NCI-H2107 (cell line): ENCODE measurements around the gene P3H4.
"Not testable (repeated sequence)": the region's sequence is repeated elsewhere in the genome, so short reads cannot be mapped to it uniquely, and the experiment has no call there.

Experiments
- DNase-seq: peaks from one replicate; lab custom pipeline; 2025; lab: John Stamatoyannopoulos, UW

The P3H4 gene

DNA sequence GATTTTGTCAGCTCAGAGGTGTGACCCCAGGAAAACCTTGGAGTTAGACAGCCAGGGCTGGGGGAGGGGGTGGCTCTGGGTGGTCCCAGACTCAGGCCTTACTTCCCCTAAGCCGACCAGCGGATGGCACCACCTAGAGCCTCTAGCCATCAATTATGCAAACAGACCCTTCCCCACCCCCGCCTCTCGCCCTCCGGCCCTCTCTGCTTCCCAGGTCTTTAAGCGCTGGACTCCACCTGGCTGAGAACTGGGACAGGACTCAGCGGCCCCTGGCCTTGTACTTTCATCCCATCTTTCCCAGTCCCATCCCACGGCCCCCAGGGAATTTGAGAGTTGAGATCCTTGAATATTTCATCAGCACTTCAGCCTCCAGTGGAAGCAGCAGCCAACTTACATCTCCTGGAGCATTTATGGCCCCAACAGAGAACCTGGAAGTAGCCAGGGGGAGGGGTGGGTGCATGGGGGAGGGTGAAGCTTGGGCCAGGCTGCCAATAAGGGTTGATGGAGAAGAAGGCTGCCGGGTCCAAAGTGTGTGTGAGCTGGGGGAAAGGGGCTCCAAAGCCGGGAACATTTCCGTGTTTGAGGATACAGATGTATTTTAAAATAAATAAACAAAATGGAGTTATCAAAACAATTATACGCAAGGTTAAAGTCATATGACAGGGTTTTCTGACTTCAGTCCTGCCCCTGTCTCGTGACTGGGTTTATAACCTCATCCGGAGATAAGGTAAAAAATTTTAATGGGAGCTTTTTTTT, 17.8 kb downstream of the P3H4 start:
- no peak for DNase-seq

DNA sequence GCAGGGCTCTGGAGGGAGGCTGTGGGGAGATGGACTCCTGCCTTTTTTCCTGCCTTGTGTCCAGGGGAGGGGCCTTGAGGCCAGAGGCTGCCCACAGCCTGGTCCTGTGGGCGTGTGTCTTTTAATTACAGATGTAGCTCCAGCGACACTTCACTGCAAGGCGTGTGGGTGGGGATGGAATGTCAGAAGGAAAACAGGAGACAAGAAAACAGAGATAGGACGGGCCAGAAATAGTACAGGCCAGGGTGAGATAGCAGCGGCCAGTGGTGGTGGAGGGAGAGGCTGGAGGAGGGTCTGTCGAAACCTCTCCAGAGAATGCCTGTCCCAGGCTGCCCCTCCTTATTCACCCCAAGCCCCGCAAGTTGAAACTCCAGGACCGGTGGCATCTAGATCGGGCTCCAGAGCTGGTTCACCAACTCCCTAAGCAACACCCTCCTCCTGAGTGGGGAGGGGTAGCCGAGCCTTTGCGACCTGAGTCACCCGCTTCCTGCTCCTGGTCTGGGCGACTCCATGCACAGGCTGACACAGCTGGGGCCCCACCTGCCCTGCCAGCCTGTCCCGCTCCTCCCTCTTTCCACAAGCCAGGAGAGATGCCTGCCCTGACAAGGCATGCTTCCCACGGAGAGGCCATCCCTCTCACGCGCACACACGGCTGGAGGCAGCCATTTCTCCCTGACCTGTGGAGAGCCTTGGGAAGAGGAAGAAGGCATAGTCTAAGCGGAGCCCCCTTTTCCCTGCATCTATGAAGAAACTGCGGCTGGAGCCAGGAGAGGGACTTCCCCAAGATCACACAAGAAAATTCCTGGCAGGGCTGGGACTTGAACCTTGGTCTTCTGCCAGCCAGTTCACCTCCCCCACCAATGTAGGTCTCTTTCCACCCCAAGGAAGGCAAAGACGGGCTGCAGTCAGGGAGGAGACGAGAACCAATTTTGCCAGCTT, 18.6 kb downstream of the P3H4 start:
- DNase-seq = no peak

DNA sequence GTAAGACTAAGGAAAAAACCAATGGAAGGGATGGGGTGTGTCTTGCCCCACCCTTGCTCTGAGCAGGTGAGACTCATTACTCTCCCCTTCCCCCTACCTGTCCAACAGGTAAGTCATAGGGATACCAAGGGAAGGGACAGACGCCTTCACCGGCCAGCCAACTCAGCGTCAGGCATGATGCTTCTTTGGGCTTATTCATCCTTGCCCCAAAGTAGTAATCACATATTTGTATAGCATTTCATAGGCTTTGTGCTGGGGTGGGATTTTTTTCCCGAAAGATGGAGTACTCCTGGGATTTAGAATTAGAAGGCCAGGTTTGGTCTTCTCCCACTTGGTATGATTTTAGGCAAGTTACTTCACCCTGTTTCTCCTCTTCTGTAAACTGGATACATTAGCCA, 24.7 kb downstream of the P3H4 start:
- DNase-seq = no peak

DNA sequence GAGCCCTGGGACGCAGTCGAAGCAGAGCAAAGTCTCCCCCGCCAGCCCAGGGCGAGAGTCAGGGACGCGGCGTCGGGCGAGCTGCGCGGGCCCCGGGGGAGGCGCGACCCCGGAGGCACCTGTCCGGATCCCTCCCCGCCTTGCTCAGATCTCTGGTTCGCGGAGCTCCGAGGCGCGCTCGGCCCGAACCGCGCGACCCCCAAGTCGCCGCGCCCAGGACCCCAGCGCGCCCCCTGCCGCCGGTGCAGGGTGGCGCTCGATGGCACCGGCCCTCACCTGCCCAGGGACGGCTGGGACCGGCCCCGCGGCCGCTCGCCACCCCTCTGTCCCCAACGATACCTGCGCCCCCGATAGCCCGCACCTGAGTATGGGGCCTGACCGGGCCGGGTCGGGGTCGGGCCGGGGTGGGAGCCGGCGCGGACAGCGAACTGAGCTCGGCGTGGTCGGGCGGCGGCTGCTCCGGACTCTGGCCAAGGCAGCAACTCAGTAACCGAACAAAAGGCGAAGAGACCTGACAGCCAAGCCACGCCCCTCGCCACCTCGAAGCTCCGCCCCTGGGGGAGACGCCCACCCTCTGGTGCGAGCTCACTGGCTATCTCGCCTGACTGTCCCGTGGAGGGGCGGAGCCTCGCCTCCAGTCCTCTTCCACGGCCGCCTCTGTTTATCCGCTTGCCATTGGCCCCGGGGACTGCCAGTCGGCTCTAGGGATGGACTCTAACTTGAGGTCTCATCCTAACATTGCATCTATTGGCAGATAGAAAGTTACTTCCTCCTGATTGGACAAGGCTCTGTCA, 25.3 kb downstream of the P3H4 start, which contains the start of gene JUP:
Gene JUP (minus strand): TSS at position 485 of the 794 bp plus-strand sequence. CDS start 14,857 bp downstream, outside the sequence.
- peak; percentile 99 for DNase-seq

DNA sequence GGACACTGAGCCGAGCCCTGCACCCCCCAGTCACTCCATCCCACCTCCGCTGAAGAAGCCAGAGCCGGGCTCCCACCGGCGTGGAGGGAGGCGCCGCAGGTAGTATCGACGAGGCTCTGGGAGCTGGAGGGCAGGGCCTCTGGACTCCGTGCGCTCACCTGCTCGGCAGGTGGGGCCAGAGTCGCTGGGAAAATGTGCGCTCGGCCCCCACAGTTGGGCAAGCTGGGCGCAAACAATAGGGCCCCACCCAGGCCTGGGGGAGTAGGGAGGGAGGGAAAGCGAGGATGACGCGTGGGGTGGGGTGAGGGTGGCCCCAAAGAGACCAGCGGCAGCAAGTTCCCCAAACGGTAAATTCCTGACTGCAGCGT, 25.9 kb downstream of the P3H4 start:
- no peak for DNase-seq

DNA sequence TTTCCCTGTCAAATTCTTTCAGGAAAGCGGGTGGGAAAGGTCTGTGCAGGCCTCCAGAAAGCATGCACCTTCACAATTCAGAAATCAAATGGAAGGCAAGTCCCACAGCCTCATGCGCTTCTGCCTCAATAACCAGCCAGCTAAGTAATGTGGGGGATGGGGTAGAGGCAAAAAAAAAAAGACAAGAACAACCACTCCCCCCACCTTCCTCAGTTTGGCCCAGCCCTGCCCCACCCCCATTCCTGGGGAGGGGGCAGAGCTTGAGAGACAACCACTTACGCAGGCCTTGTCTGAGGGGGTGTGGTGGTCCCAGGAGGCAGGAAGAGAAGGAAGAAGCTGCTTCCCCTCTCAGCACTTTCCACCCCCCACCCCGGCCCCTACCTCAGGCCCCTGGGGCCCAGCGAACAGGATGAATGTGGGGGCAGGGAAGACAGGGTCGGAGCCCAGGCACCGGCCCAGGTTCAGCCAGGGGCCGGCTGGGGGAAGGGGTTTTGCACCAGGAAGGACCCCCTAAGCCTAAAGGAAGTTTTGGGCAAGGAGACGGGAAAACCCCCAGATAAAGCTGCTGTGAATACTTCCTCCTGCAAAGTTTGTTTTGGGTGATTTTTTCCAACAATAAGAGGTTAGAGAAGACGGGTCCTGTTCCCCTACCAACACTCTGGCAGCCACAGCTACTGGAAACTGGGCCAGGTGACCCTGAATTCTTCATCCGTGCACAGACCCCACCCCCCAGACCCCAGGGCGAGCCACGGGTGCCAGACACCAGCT, 26.5 kb downstream of the P3H4 start:
- DNase-seq = no peak

DNA sequence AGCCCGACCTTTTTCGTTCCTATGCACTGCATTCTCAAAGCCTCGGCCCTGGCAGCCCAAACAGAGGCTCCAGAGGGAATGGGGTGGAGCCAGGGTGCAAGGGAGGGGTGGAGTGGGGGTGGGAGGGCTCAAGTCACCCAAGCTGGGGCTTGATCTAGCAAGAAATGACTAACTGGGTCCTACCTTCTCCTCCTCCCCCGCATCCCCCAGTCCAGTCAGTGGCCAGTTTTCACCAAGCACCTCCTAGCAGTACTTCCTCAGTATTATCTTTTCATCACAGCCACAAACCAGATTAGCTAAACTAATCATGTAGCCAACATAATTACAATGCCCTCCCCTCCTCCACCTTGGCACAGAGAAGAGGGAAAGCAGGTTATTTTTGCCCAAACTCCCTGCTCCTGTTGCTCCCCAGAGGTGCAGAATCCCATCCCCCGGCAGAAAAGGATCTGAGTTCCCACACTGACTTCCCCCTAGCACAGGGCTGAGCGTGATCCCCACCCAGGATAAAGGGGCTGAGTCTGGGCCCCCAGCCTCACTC, 27.5 kb downstream of the P3H4 start:
- DNase-seq = no peak

DNA sequence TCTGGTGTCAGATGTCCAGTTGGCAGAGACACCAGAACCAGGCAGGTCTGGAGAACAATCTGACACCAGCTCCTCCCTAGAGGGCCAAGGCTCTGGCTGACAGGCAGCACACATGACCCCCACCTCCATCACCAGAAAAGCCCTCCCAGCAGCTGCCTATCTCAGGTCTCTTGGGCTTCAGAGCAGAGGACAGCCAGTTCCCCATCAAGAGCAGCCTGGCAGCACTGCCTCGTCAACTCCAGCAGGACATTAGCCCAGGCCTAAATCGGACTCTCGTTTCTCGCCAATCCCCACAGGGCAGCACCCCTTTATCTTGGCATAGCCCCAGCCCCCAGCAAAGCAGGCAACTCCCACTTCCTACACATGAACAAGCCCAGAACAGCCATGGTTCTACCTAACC, 29.6 kb downstream of the P3H4 start:
- no peak for DNase-seq

DNA sequence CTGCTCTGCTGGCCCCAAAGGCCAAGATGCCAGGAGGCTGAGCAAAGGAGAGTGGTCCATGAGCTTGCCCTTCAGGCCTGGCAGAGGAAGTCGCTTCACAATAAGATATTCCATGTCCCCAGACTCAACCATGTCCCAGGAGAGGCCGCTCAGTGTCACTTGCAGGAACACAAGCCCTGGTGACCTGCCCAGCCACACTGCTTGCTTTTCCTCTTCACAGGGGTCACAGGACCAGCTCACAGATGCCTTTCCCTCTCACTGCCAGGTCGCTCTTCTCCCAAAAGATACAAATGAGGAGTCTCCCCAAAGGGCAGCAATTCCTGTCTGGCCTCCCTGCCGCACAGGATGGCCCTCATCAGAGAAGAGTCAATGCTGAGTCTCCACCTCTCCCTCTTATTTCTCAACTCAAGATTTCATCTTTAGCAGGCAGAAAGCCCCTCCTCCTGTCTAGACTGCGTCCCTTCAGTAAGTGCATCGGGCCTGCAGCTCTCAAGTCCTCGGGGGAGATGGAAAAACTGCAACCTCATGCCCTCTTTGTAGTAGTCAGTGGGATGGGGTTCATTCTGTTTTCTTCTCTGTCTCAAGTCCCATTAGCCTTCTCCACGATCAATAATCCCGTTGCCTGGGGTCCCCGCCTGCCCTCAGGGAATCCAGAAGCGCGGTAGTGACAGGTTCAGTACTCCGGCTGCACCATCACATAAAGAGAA, 30.2 kb downstream of the P3H4 start:
- DNase-seq = no peak

DNA sequence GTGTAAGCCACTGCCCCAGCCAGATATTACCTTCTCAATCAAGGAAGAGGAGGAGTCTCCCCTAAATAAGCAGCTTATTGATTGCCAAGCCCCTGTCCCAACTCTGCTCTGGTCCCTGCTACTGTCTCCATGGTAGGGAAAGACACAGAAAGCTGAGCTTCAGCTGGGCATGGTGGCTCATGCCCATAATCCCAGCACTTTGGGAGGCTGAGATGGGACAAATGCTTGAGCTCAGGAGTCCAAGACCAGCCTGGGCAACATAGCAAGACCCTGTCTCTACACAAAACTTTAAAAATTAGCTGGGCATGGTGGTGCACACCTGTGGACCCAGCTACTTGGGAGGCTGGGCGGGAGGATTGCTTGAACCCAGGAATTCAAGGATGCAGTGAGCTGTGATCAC, 31.8 kb downstream of the P3H4 start:
- no peak for DNase-seq

DNA sequence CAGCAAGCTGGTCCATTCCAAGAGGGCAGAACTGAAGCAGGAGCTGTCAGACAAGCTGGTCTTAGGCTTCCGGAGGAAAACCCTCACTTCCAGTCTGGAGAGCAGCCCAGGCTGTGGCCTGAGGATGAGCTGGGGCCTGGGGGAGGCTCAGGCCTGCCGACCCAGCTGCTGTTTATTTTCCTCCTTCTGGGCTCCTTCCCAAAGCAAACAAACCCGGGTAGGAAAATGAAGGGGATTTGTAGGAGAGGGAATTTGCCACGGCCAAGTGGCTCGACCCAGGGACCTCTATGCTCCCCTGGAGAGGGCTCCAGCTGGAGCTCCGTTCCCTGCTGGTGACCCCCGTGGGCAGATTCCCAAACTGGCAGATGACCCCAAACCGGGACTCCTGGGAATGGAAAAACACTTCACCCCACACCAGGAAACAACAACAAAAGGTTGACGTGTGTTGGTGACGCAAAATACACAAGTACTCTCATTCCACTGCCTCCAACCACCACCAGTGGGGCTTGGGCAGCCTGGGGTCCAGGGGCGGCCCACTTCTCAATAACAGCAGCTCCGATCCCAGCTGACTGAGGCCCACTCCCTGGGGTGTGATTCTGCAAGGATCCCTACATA, 34.1 kb downstream of the P3H4 start:
- no peak for DNase-seq

DNA sequence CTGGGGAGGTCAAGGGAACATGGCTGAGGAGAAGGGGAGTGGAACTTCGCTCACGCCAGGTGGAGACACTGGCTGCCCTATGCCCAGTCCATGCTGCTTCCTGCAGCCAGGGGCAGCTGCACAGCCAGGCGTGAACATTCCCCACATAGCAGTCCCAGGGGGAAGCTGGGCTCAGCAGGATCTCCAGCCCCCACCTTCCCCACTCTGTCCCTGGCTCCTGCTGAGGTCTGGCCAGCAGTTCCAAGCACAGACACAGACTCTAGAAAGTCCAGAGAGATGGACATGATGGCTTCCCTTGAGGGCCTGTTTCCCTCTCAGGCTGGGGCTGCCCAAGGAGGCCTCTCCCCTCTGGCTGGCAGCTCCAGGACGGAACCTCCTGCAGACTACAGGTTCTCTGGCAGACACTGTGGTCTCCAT, 34.6 kb downstream of the P3H4 start:
- no peak for DNase-seq

DNA sequence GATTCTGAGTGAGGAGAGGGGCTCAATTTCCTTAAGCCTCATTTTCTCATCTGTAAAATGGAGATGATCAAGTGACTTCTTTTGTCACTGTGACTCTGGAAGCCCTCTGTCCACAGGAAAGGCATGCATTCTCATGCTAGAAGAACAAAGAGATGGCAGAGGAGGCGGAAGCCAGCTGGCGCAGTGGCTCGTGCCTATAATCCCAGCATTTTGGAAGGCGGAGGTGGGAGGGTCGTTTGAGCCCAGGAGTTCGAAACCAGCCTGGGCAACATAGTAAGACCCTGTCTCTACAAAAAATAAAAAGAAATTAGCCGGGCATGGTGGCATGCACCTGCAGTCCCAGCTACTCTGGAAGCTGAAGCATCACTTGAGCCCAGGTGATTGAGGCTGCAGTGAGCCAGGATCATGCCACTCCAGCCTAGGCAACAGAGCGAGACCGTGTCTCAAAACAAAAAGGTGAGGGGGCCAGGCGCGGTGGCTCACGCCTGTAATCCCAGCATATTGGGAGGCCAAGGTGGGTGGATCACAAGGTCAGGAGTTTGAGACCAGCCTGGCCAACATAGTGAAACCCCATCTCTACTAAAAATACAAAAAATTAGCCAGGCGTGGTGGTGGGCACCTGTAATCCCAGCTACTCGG, 35.4 kb downstream of the P3H4 start:
- not testable (repeated sequence) for DNase-seq

DNA sequence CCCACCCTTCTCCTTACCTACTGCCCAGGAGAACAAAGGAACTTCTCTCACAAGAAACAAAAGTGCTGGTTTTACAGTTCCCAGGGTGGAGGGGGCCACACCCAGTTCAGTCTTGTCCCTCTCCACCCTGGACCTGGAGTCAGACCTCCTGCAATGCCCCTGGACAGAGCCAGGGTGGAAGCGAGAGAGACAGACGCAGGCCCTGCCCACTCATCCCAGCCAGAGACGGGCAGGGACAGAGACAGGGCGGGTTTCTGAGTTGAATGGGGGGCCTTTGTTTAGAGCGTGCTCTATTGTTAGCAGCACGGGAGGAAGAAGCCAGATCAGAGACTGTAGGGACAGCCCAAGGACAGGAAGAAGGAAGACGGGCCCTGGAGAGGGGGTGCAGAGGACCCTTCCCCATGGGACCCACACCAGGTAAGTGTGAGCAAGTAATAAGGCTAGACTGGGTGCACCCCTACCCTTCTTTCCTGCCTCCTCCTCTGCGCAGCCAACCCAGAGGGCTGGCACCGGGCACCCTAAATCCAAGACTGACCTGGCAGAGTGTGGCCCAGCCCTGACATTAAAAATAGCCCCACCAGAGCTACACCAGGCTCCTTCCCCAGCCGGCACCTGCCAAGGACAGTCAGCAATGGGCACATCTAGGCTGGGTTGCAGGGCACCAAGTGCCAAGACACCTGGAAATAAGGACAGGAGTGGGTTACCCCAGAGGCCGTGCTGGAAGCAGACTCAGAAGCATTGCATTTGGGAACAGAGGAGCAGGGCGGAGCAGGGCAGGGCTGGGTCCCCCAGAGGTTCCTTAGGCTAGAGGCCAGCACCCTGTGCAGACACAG, 36.1 kb downstream of the P3H4 start:
- no peak for DNase-seq

DNA sequence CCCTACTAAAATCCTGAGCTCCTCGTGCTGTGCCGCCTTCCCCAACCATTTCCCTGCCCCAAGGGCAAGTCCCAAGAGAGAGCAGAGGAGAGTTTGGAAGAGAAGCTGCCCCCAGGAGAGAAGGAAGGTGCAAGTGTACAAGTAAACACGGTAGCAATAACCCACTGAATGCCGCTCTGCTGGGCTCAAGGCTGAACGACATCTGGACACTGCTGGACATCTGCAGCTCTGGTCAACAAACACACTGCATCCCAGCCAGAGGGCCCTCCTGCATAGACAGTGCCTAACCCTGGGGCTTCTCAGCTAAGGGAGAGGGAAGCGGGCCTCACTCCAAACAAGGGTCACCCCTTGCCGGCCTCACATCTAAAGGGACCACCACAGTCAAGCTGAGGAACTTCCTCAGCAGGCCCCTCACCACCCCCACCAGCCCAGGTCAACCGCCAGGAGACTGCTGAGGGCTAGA, 38.0 kb downstream of the P3H4 start:
- no peak for DNase-seq

DNA sequence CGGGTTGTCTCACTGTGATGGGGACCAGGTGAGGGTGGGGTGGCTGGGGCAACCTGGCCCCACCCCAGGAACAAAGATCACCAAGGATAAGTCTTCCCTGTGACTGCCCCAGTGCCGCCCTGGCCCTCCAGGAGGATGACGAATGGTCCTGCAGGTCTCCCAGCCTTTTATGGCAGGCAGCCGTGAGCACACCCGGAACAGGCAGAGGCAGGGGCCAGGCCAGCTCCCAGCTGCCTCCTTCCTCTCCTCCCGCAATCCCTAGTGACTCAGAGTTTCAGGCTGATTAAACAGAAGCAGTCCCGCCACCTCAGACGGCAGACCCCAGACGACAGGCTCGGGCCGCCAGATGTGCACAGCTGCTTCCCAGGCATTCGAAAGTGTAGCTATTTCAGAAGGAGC, 38.6 kb downstream of the P3H4 start:
- DNase-seq = no peak

DNA sequence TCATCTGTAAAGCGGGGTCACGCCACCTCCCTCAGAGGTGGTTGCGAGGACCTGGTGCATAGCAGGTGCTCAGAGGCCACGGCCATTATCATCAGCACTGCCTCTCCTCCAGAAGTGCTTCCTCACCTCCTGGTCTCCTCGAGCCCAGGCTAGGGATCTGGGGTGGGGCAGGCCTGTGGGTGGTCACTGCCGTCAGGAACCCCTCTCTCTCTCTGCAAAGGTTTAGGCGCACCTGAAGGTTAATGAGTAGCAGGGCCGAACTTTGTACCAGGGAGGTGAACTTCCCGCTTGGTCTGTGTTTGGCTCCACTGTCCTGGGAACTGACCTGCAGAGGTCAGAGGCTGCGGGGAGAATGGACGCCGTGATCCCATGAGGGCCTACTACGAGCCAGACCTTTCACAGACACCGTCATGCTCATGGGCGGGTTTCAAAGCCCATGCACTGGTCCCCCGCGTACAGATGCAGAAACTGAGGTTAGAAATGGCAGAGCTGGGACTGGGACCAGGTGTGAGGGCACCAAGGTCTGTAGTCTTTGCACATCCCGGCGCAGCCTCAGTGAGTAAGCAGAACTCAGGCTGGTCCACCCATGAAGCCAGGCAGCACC, 39.1 kb downstream of the P3H4 start:
- DNase-seq = no peak

DNA sequence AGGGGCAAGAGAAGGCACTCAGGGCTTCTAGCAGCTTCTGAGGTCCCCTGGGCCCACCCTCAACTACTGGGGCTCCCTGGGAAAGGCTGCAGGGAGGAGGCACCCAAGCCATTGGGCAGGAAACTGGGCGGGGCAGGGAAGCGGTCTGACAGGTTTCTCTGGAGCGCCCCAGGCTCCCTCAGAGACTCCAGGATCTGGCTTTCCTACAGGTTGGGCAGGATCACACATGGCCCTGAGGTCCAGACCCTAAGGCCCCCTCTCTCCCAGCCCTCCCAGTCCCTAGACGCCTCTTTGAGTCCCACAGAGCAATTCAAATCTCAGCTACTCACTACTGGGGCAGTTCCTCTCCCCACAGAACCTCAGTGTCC, 39.5 kb downstream of the P3H4 start:
- DNase-seq = no peak
